ENCODE data around the gene AFMID. TPM values are rescaled to one million over a fixed set of nuclear protein-coding genes. Genes with fewer than 3 reads are reported as not detected.

Gene AFMID
- total and polyA plus RNA-seq, 9 of the 15 experiments (the other 6 are each of a cell fraction or from before 2014, with no cell fraction given) = 62.1 to 188 (median 74.4) TPM

- TF ChIP-seq MITF (IDR thresholded peaks at IDR 0.05) (no peak), EWSR1 (IDR thresholded peaks at IDR 0.05; ENCODE audit: borderline replicate concordance, low read depth, partially characterized antibody) (no peak), CCNT2 (IDR thresholded peaks at IDR 0.05; ENCODE audit: borderline replicate concordance, extremely low read depth, insufficient read length, low read depth, low read length) (peak; percentile 91), GATAD2B (IDR thresholded peaks at IDR 0.05; ENCODE audit: borderline replicate concordance) (no peak; the same call in 1 of the 2 replicates), TCF7 (IDR thresholded peaks at IDR 0.05; ENCODE audit: borderline replicate concordance) (no peak), GTF3C2 (IDR thresholded peaks at IDR 0.05; ENCODE audit: borderline replicate concordance, extremely low read depth, insufficient read length) (no peak), HLTF (IDR thresholded peaks at IDR 0.05) (peak; percentile 36; the same call in 1 of the 2 replicates), TEAD2 (tag; IDR thresholded peaks at IDR 0.05) (peak; percentile 100), CHD7 (IDR thresholded peaks at IDR 0.05; ENCODE audit: low read depth, low read length) (no peak), ATF1 (CRISPR knock-in tag; IDR thresholded peaks at IDR 0.05) (no peak), ATF1 (tag; IDR thresholded peaks at IDR 0.05) (peak; percentile 80)
Observed at GRCh38 chr17:78186692-78187595, at the start of gene AFMID, which contains the start of gene TK1 (continued).
